Mononuclear cell (primary cell): Measurements from ENCODE around the gene CACNG7. TPM values are rescaled to one million over a fixed set of nuclear protein-coding genes. Genes with fewer than 3 reads are reported as not detected.

Source experiments
- H3K27me3 ChIP-seq: 2 replicates; pipeline ENCODE4 v1.6.0; 2011; ENCODE audit warnings: low read length, control low read depth; ENCODE audit not compliant: insufficient read depth
- H3K4me1 ChIP-seq: 2 replicates; pipeline ENCODE4 v1.5.1; 2011; ENCODE audit warnings: mild to moderate bottlenecking, low read length, control low read depth; ENCODE audit not compliant: insufficient read depth
- H3K4me3 ChIP-seq: 2 replicates; pipeline ENCODE4 v1.5.1; 2011; ENCODE audit warnings: mild to moderate bottlenecking, low read length, moderate library complexity
- H3K9me3 ChIP-seq: 2 replicates; pipeline ENCODE4 v1.5.1; 2011; ENCODE audit warnings: low read depth, mild to moderate bottlenecking, control low read depth, low read length
- total RNA-seq: library from RNA; depleted of rRNA; stranded (reverse); fragments of >200 nt; gene quantifications from one replicate; pipeline ENCODE4 v1.2.3, GENCODE V29; 2012

Gene CACNG7
- total RNA-seq, 1 donor, result not detected

- Histone ChIP-seq H3K27me3 (peaks cover 57% of the 10 kb centered on the region), H3K9me3 (no peaks in the 10 kb centered on the region), H3K4me3 (no peak overlapping the region), H3K4me1 (peaks cover 21% of the 10 kb centered on the region)
Measured at GRCh38 chr19:53907690-53908089, 1.4 kb upstream of the CACNG7 start.

GRCh38 chr19:53908106-53908934, 758 bp upstream of the CACNG7 start:
- peaks cover 21% of the 10 kb centered on the region for H3K4me1 ChIP-seq
- H3K9me3 ChIP-seq, result no peaks in the 10 kb centered on the region
- no peak overlapping the region for H3K4me3 ChIP-seq
- peaks cover 61% of the 10 kb centered on the region for H3K27me3 ChIP-seq

- no peak overlapping the region for H3K4me3 ChIP-seq
- H3K9me3 ChIP-seq, result no peaks in the 10 kb centered on the region
- peaks cover 21% of the 10 kb centered on the region for H3K4me1 ChIP-seq
- H3K27me3 ChIP-seq, result peaks cover 57% of the 10 kb centered on the region
Measured at GRCh38 chr19:53909471-53910169, 542 bp downstream of the CACNG7 start.

GRCh38 chr19:53910170-53910518, 1.1 kb downstream of the CACNG7 start:
- Histone ChIP-seq H3K4me1 (peaks cover 21% of the 10 kb centered on the region), H3K27me3 (peaks cover 55% of the 10 kb centered on the region), H3K4me3 (no peak overlapping the region), H3K9me3 (no peaks in the 10 kb centered on the region)

- Histone ChIP-seq H3K4me1 (peaks cover 10% of the 10 kb centered on the region), H3K4me3 (no peak overlapping the region), H3K9me3 (no peaks in the 10 kb centered on the region), H3K27me3 (peaks cover 41% of the 10 kb centered on the region)
Measured at GRCh38 chr19:53912653-53913052, 3.6 kb downstream of the CACNG7 start.

- no peak overlapping the region for H3K4me3 ChIP-seq
- no peaks in the 10 kb centered on the region for H3K4me1 ChIP-seq
- no peaks in the 10 kb centered on the region for H3K9me3 ChIP-seq
- peaks cover 22% of the 10 kb centered on the region for H3K27me3 ChIP-seq
Measured at GRCh38 chr19:53915000-53915399, 5.9 kb downstream of the CACNG7 start.

- no peaks in the 10 kb centered on the region for H3K9me3 ChIP-seq
- no peaks in the 10 kb centered on the region for H3K4me1 ChIP-seq
- H3K27me3 ChIP-seq, result peaks cover 15% of the 10 kb centered on the region
- H3K4me3 ChIP-seq, result no peak overlapping the region
Measured at GRCh38 chr19:53916004-53916403, 6.9 kb downstream of the CACNG7 start.

- no peak overlapping the region for H3K4me3 ChIP-seq
- H3K9me3 ChIP-seq, result no peaks in the 10 kb centered on the region
- no peaks in the 10 kb centered on the region for H3K4me1 ChIP-seq
- peaks cover 4% of the 10 kb centered on the region for H3K27me3 ChIP-seq
Measured at GRCh38 chr19:53917356-53917755, 8.3 kb downstream of the CACNG7 start.

GRCh38 chr19:53927739-53928138, 18.7 kb downstream of the CACNG7 start:
- H3K4me3 ChIP-seq, result no peak overlapping the region
- H3K9me3 ChIP-seq, result no peaks in the 10 kb centered on the region
- H3K27me3 ChIP-seq, result no peaks in the 10 kb centered on the region
- no peaks in the 10 kb centered on the region for H3K4me1 ChIP-seq

- no peak overlapping the region for H3K4me3 ChIP-seq
- peaks cover 4% of the 10 kb centered on the region for H3K27me3 ChIP-seq
- no peaks in the 10 kb centered on the region for H3K4me1 ChIP-seq
- no peaks in the 10 kb centered on the region for H3K9me3 ChIP-seq
Measured at GRCh38 chr19:53936029-53936428, 27.0 kb downstream of the CACNG7 start.

- no peak overlapping the region for H3K4me3 ChIP-seq
- H3K9me3 ChIP-seq, result no peaks in the 10 kb centered on the region
- H3K4me1 ChIP-seq, result no peaks in the 10 kb centered on the region
- H3K27me3 ChIP-seq, result peaks cover 38% of the 10 kb centered on the region
Measured at GRCh38 chr19:53942001-53942786, 33.1 kb downstream of the CACNG7 start.

- H3K4me1 ChIP-seq, result no peaks in the 10 kb centered on the region
- peaks cover 38% of the 10 kb centered on the region for H3K27me3 ChIP-seq
- H3K9me3 ChIP-seq, result no peaks in the 10 kb centered on the region
- H3K4me3 ChIP-seq, result no peak overlapping the region
Measured at GRCh38 chr19:53944416-53944815, 35.3 kb downstream of the CACNG7 start.

GRCh38 chr19:53944933-53945332, 35.9 kb downstream of the CACNG7 start:
- Histone ChIP-seq H3K9me3 (no peaks in the 10 kb centered on the region), H3K4me1 (no peaks in the 10 kb centered on the region), H3K4me3 (no peak overlapping the region), H3K27me3 (peaks cover 36% of the 10 kb centered on the region)

GRCh38 chr19:53945441-53945840, 36.4 kb downstream of the CACNG7 start:
- Histone ChIP-seq H3K4me3 (no peak overlapping the region), H3K9me3 (no peaks in the 10 kb centered on the region), H3K27me3 (peaks cover 34% of the 10 kb centered on the region), H3K4me1 (no peaks in the 10 kb centered on the region)

- H3K27me3 ChIP-seq, result peaks cover 33% of the 10 kb centered on the region
- no peak overlapping the region for H3K4me3 ChIP-seq
- H3K9me3 ChIP-seq, result no peaks in the 10 kb centered on the region
Measured at GRCh38 chr19:53945998-53946397, 36.9 kb downstream of the CACNG7 start.

More at GRCh38 chr19:53945998-53946397, 36.9 kb downstream of the CACNG7 start:
- H3K4me1 ChIP-seq, result no peaks in the 10 kb centered on the region
